Panc1 (cell line): Measurements from ENCODE around the gene FIGLA.
"Not testable (repeated sequence)": the region's sequence is repeated elsewhere in the genome, so short reads cannot be mapped to it uniquely, and the experiment has no call there.

Experiments used
- POLR2AphosphoS5 ChIP-seq: IDR thresholded peaks from 2 replicates; pipeline ENCODE4 v1.6.1; 2012; ENCODE audit warnings: mild to moderate bottlenecking, low read depth, low read length, moderate library complexity
- SIN3A ChIP-seq: IDR thresholded peaks from 2 replicates; pipeline ENCODE4 v1.6.1; 2012; ENCODE audit warnings: low read depth, mild to moderate bottlenecking, low read length, moderate library complexity, borderline replicate concordance; ENCODE audit not compliant: insufficient read depth
- TCF7L2 ChIP-seq: IDR thresholded peaks from 2 replicates; pipeline ENCODE4 v1.6.1; 2011; ENCODE audit warnings: mild to moderate bottlenecking, low read depth, low read length, inconsistent platforms
- TF ChIP-seq, protein P1 (sequence below): fragments of 450-650 bp; IDR thresholded peaks from 2 replicates; pipeline ENCODE4 v1.5.1; 2017; ENCODE audit warnings: mild to moderate bottlenecking
- TF ChIP-seq, protein P2 (sequence below), 2 experiments: IDR thresholded peaks; 2 replicates each; pipeline ENCODE4 v1.6.1; 2011 to 2012; ENCODE audit warnings: low read depth in 2 of 2, control low read depth in 1 of 2, low read length in 1 of 2, mild to moderate bottlenecking in 1 of 2, moderate library complexity in 1 of 2; ENCODE audit not compliant: insufficient read depth in 1 of 2

- TF ChIP-seq, protein P1, sequence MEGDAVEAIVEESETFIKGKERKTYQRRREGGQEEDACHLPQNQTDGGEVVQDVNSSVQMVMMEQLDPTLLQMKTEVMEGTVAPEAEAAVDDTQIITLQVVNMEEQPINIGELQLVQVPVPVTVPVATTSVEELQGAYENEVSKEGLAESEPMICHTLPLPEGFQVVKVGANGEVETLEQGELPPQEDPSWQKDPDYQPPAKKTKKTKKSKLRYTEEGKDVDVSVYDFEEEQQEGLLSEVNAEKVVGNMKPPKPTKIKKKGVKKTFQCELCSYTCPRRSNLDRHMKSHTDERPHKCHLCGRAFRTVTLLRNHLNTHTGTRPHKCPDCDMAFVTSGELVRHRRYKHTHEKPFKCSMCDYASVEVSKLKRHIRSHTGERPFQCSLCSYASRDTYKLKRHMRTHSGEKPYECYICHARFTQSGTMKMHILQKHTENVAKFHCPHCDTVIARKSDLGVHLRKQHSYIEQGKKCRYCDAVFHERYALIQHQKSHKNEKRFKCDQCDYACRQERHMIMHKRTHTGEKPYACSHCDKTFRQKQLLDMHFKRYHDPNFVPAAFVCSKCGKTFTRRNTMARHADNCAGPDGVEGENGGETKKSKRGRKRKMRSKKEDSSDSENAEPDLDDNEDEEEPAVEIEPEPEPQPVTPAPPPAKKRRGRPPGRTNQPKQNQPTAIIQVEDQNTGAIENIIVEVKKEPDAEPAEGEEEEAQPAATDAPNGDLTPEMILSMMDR = not testable (repeated sequence)
- not testable (repeated sequence) for TF ChIP-seq POLR2AphosphoS5, SIN3A, TCF7L2
- TF ChIP-seq, protein P2, sequence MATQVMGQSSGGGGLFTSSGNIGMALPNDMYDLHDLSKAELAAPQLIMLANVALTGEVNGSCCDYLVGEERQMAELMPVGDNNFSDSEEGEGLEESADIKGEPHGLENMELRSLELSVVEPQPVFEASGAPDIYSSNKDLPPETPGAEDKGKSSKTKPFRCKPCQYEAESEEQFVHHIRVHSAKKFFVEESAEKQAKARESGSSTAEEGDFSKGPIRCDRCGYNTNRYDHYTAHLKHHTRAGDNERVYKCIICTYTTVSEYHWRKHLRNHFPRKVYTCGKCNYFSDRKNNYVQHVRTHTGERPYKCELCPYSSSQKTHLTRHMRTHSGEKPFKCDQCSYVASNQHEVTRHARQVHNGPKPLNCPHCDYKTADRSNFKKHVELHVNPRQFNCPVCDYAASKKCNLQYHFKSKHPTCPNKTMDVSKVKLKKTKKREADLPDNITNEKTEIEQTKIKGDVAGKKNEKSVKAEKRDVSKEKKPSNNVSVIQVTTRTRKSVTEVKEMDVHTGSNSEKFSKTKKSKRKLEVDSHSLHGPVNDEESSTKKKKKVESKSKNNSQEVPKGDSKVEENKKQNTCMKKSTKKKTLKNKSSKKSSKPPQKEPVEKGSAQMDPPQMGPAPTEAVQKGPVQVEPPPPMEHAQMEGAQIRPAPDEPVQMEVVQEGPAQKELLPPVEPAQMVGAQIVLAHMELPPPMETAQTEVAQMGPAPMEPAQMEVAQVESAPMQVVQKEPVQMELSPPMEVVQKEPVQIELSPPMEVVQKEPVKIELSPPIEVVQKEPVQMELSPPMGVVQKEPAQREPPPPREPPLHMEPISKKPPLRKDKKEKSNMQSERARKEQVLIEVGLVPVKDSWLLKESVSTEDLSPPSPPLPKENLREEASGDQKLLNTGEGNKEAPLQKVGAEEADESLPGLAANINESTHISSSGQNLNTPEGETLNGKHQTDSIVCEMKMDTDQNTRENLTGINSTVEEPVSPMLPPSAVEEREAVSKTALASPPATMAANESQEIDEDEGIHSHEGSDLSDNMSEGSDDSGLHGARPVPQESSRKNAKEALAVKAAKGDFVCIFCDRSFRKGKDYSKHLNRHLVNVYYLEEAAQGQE (IDR thresholded peaks at IDR 0.05; ENCODE audit: insufficient read depth in 1 of 2, low read depth in 2 of 2, low read length in 1 of 2) = not testable (repeated sequence)
These were observed 51.0 kb downstream of the FIGLA start for GRCh38 chr2:70739492-70739891.
